ENCODE data around the gene TRAF3IP1.

DNA sequence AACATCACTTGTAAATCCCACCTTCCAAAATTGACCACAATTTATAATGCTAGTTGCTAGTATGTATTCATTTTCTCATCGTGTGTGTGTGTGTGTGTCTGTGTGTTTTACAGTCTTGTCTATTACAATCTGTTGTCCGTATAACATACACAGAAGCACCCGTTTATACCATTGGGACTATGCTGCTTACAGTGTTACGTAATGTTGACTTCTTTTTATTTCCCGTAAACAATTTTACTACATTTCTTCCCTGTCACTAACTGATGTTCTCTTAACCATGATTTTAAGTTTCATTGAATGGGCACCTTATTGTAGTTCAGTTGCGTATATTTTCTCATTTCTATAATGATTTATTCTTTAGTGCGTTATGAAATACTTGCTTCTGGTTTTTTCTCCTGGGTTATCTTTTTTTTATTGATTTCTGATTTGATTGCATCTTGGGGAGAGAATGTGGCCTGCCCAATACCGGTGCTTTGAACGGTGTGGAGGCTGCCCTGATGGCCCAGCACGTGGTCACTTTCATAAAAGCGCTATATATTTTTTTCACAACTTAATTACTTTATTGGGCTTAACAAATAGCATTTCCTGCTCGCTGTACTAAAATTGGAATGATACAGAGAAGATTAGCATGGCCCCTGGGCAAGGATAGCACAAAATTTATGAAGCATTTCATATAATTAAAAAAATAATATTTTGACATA lies 91.9 kb downstream of the TRAF3IP1 start:
- TF ChIP-seq POLR2A (IDR thresholded peaks at IDR 0.05) (no peak), CTCF (IDR thresholded peaks at IDR 0.05) (no peak)

Measured in body of pancreas (tissue), 4 donors.